IMR-90 (cell line): ENCODE data around the gene RGL1. TPM values are rescaled to one million over a fixed set of nuclear protein-coding genes. Genes with fewer than 3 reads are reported as not detected.

Experiments
- ATAC-seq: fragments of 200-7000 bp; cut with Tn5 transposase; 2 replicates; pipeline ENCODE4 v1.9.1; 2020; ENCODE audit warnings: low read depth, mild to moderate bottlenecking, moderate library complexity
- BruUV-seq: library from RNA; stranded (reverse); fragments of 400-500 nt; replicated peaks from 2 replicates; lab custom pipeline; 2021; lab: Mats Ljungman, UMichigan
- CTCF ChIA-PET: fragments of 300-600 bp; formaldehyde crosslinking; extraction: SDS; loops from one replicate; lab custom pipeline; 2021; ENCODE audit warnings: antibody characterized with exemption; lab: Yijun Ruan, JAX
- POLR2A ChIA-PET: fragments of 300-600 bp; sonication (Branson Sonifier 250); formaldehyde crosslinking; loops from one replicate; lab custom pipeline; 2022; ENCODE audit warnings: antibody characterized with exemption; ENCODE audit not compliant: unreplicated experiment; lab: Charles Lee
- DNase-seq: peaks from one replicate; pipeline ENCODE4 v3.0.0; 2013
- H2AFZ ChIP-seq: replicated peaks from 2 replicates; pipeline ENCODE3; 2013; ENCODE audit warnings: low read length, mild to moderate bottlenecking; ENCODE audit not compliant: poor library complexity
- H2AK5ac ChIP-seq: 2 replicates; pipeline ENCODE4 v1.6.1; 2013; ENCODE audit warnings: low read depth, low read length, inconsistent platforms
- H2AK9ac ChIP-seq: replicated peaks from 2 replicates; pipeline ENCODE3; 2013; ENCODE audit warnings: mild to moderate bottlenecking, low read depth, low read length, moderate library complexity; ENCODE audit not compliant: poor library complexity
- H2BK120ac ChIP-seq: 2 replicates; pipeline ENCODE4 v1.6.1; 2013; ENCODE audit warnings: low read depth, low read length, inconsistent platforms
- H2BK15ac ChIP-seq: 3 replicates; pipeline ENCODE4 v1.6.1; 2013; ENCODE audit warnings: low read depth, low read length, inconsistent platforms
- H2BK20ac ChIP-seq: 2 replicates; pipeline ENCODE4 v1.6.1; 2013; ENCODE audit warnings: low read depth, mild to moderate bottlenecking, inconsistent platforms, low read length, moderate library complexity
- H2BK5ac ChIP-seq: 2 replicates; pipeline ENCODE4 v1.6.1; 2013; ENCODE audit warnings: mild to moderate bottlenecking, low read depth, low read length, inconsistent platforms; ENCODE audit not compliant: poor library complexity, severe bottlenecking
- H3K14ac ChIP-seq: replicated peaks from 2 replicates; pipeline ENCODE4 v1.6.1; 2013; ENCODE audit warnings: low read depth, low read length, inconsistent platforms
- H3K18ac ChIP-seq: 2 replicates; pipeline ENCODE4 v1.6.1; 2013; ENCODE audit warnings: low read depth, low read length, control low read depth
- H3K23ac ChIP-seq: 2 replicates; pipeline ENCODE4 v1.6.1; 2013; ENCODE audit warnings: low read depth, low read length, inconsistent platforms
- H3K27ac ChIP-seq: 2 replicates; pipeline ENCODE4 v1.5.1; 2013; ENCODE audit warnings: mild to moderate bottlenecking, control low read depth, low read length; ENCODE audit not compliant: insufficient read depth
- H3K27me3 ChIP-seq: 2 replicates; pipeline ENCODE4 v1.6.1; 2013; ENCODE audit warnings: low read length; ENCODE audit not compliant: control insufficient read depth, insufficient read depth
- H3K36me3 ChIP-seq: 2 replicates; pipeline ENCODE4 v1.6.1; 2013; ENCODE audit warnings: low read length, mixed read lengths; ENCODE audit not compliant: control insufficient read depth, insufficient read depth
- H3K4ac ChIP-seq: 2 replicates; pipeline ENCODE4 v1.6.1; 2013; ENCODE audit warnings: low read depth, low read length, inconsistent platforms
- H3K4me1 ChIP-seq: 2 replicates; pipeline ENCODE4 v1.6.1; 2013; ENCODE audit warnings: low read length, mixed read lengths; ENCODE audit not compliant: control insufficient read depth, insufficient read depth
- H3K4me2 ChIP-seq: 2 replicates; pipeline ENCODE4 v1.6.1; 2013; ENCODE audit warnings: low read depth, mild to moderate bottlenecking, control low read depth, low read length, moderate library complexity
- H3K4me3 ChIP-seq: 2 replicates; pipeline ENCODE4 v1.5.1; 2013; ENCODE audit warnings: low read depth, mild to moderate bottlenecking, control low read depth, low read length, moderate library complexity; ENCODE audit not compliant: insufficient read depth
- H3K56ac ChIP-seq: 2 replicates; pipeline ENCODE4 v1.6.1; 2013; ENCODE audit warnings: low read length, inconsistent platforms; ENCODE audit not compliant: insufficient read depth; ENCODE audit errors: extremely low read depth
- H3K79me1 ChIP-seq, 2 experiments: 2 replicates each; pipeline ENCODE4 v1.6.1; 2013; ENCODE audit warnings: low read length in 2 of 2, inconsistent platforms in 1 of 2, low read depth in 1 of 2
- H3K9ac ChIP-seq: 2 replicates; pipeline ENCODE4 v1.6.1; 2013; ENCODE audit warnings: low read depth, low read length, control low read depth
- H3K9me1 ChIP-seq: 2 replicates; pipeline ENCODE4 v1.6.1; 2013; ENCODE audit warnings: low read length, inconsistent platforms; ENCODE audit not compliant: insufficient read depth
- H3K9me3 ChIP-seq: 2 replicates; pipeline ENCODE4 v1.6.1; 2013; ENCODE audit warnings: low read length; ENCODE audit not compliant: control insufficient read depth, insufficient read depth
- H4K20me1 ChIP-seq: 2 replicates; pipeline ENCODE4 v1.6.1; 2013; ENCODE audit warnings: low read length, inconsistent platforms; ENCODE audit not compliant: insufficient read depth
- H4K5ac ChIP-seq: 2 replicates; pipeline ENCODE4 v1.6.1; 2013; ENCODE audit warnings: mild to moderate bottlenecking, low read depth, low read length, control low read depth
- H4K8ac ChIP-seq, 2 experiments: 2 replicates each; pipeline ENCODE4 v1.6.1; 2013; ENCODE audit warnings: low read depth in 2 of 2, low read length in 2 of 2, control low read depth in 1 of 2, inconsistent platforms in 1 of 2
- H4K91ac ChIP-seq: 2 replicates; pipeline ENCODE4 v1.6.1; 2013; ENCODE audit warnings: low read depth, low read length, inconsistent platforms; ENCODE audit not compliant: insufficient read depth
- FOS ChIP-seq: fragments of 150-350 bp; IDR thresholded peaks from 2 replicates; pipeline ENCODE4 v1.6.1; 2016; ENCODE audit warnings: low read depth, low read length
- MAFK ChIP-seq: IDR thresholded peaks from 2 replicates; pipeline ENCODE4 v1.6.1; 2012; ENCODE audit warnings: low read depth, low read length, improper control_type of control experiment
- NFE2L2 ChIP-seq: fragments of 150-350 bp; IDR thresholded peaks from 2 replicates; pipeline ENCODE4 v1.6.1; 2016; ENCODE audit warnings: low read depth, mild to moderate bottlenecking, low read length
- RFX5 ChIP-seq: IDR thresholded peaks from 2 replicates; pipeline ENCODE4 v1.8.0; 2012; ENCODE audit warnings: low read depth, mild to moderate bottlenecking, low read length, moderate library complexity
- SMC3 ChIP-seq: fragments of 150-350 bp; IDR thresholded peaks from 2 replicates; pipeline ENCODE4 v1.6.1; 2016; ENCODE audit warnings: low read depth, mild to moderate bottlenecking, antibody characterized with exemption, low read length, moderate library complexity
- WGBS, 2 experiments: methylation state at CpG; one replicate each; pipeline versions ENCODE4 v1.1.5 to v1.1.7; 2013; ENCODE audit warnings: missing lambda C conversion rate in 2 of 2; ENCODE audit not compliant: insufficient read length in 1 of 2; ENCODE audit errors: extremely low coverage in 2 of 2; 5-methylcytosine and 5-hydroxymethylcytosine counted together
- dilution Hi-C: fragments of 300-500 bp; cut with HindIII; formaldehyde crosslinking; loops from one replicate; pipeline ENCODE4 v1.14.3; 2018; ENCODE audit warnings: low sequenced_read_pairs; ENCODE audit not compliant: unreplicated experiment
- in situ Hi-C: fragments of 300-500 bp; cut with MboI; formaldehyde crosslinking; loops from 3 replicates; pipeline ENCODE4 v1.14.3; 2019; ENCODE audit warnings: low sequenced_read_pairs, inconsistent platforms, mixed read lengths
- intact Hi-C: fragments of 100-400 bp; cut with micrococcal nuclease; formaldehyde crosslinking; loops from 2 replicates; pipeline ENCODE4 v1.10.0; 2022
- polyA plus RNA-seq, 3 experiments: library from polyadenylated mRNA; depleted of rRNA; stranded (reverse); fragments of >200 nt; gene quantifications; 2 replicates each; pipeline ENCODE4 v1.2.3, GENCODE V29; 2012; ENCODE audit warnings: low replicate concordance in 1 of 3
- total RNA-seq: library from RNA; depleted of rRNA; stranded (reverse); fragments of >200 nt; gene quantifications from 2 replicates; pipeline ENCODE4 v1.2.3, GENCODE V29; 2012
- TF ChIP-seq, protein P1 (sequence below): conservative IDR thresholded peaks from 2 replicates; pipeline ENCODE4 v1.5.1; 2012; ENCODE audit warnings: mild to moderate bottlenecking, low read depth, low read length, improper control_type of control experiment
- TF ChIP-seq, protein P2 (sequence below): fragments of 150-350 bp; IDR thresholded peaks from 2 replicates; pipeline ENCODE4 v1.6.1; 2016; ENCODE audit warnings: low read depth, mild to moderate bottlenecking, low read length, moderate library complexity, borderline replicate concordance

RGL1 gene
- total and polyA plus RNA-seq, 2 of the 4 experiments (the other 2 are of a cell fraction) = 4.7 to 7.5 TPM

DNA sequence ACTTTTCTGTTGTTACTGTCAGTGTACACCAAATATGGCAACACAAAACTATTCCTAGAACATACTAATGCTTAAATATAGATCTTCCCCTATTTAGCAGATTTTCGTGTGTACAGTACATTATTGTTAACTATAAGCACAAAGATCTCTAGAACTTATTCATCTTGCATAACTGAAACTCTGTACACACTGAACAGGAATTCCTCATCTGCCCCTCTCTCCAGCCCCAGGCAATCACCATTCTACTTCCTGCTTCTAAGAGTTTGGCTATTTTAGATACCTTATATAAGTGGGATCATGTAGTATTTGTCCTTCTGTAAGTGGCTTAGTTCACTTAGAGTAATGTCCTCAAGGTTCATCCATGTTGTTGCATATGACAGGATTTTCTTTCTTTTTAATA, 4.5 kb upstream of the RGL1 start:
- Histone ChIP-seq H3K18ac (no peak overlapping the region), H2AFZ (no peak overlapping the region), H2AK9ac (no peak overlapping the region), H3K4ac (no peak overlapping the region), H2BK20ac (no peak overlapping the region), H3K36me3 (no peaks in the 10 kb centered on the region), H3K14ac (no peak overlapping the region), H3K27me3 (no peaks in the 10 kb centered on the region), H2AK5ac (no peak overlapping the region), H4K8ac (no peak overlapping the region), H3K56ac (no peak overlapping the region), H3K9me3 (0 out of 2 replicates have a peak, but pooled peaks cover 3% of the 10 kb centered on the region), H3K9me1 (no peaks in the 10 kb centered on the region), H2BK120ac (no peak overlapping the region), H3K9ac (no peak overlapping the region), H4K91ac (no peak overlapping the region), H2BK15ac (no peak overlapping the region), H3K23ac (no peak overlapping the region), H3K4me1 (no peaks in the 10 kb centered on the region; the same call in 1 of the 2 replicates), H3K4me3 (no peak overlapping the region), H3K79me1 (no peaks in the 10 kb centered on the region), H4K20me1 (no peaks in the 10 kb centered on the region), H3K27ac (no peak overlapping the region), H4K5ac (no peak overlapping the region), H3K4me2 (no peak overlapping the region), H2BK5ac (no peak overlapping the region)
- ATAC-seq = no peak
- in situ Hi-C loops (no loop called here), intact Hi-C loops (no loop called here), dilution Hi-C loops (no loop called here)
- no peak for DNase-seq
- CTCF ChIA-PET = no interaction called here
- TF ChIP-seq NFE2L2 (no peak), FOS (no peak), RFX5 (no peak), MAFK (no peak), SMC3 (no peak)
- TF ChIP-seq, protein P1, sequence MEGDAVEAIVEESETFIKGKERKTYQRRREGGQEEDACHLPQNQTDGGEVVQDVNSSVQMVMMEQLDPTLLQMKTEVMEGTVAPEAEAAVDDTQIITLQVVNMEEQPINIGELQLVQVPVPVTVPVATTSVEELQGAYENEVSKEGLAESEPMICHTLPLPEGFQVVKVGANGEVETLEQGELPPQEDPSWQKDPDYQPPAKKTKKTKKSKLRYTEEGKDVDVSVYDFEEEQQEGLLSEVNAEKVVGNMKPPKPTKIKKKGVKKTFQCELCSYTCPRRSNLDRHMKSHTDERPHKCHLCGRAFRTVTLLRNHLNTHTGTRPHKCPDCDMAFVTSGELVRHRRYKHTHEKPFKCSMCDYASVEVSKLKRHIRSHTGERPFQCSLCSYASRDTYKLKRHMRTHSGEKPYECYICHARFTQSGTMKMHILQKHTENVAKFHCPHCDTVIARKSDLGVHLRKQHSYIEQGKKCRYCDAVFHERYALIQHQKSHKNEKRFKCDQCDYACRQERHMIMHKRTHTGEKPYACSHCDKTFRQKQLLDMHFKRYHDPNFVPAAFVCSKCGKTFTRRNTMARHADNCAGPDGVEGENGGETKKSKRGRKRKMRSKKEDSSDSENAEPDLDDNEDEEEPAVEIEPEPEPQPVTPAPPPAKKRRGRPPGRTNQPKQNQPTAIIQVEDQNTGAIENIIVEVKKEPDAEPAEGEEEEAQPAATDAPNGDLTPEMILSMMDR = no peak
- TF ChIP-seq, protein P2, sequence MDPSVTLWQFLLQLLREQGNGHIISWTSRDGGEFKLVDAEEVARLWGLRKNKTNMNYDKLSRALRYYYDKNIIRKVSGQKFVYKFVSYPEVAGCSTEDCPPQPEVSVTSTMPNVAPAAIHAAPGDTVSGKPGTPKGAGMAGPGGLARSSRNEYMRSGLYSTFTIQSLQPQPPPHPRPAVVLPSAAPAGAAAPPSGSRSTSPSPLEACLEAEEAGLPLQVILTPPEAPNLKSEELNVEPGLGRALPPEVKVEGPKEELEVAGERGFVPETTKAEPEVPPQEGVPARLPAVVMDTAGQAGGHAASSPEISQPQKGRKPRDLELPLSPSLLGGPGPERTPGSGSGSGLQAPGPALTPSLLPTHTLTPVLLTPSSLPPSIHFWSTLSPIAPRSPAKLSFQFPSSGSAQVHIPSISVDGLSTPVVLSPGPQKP = no peak
- no TSS peak for BruUV-seq
- WGBS, 2 experiments = no CpG with 5 or more reads among the region's 1 CpG
- POLR2A ChIA-PET = no interaction called here
